Uterus (tissue), 4 donors: Measurements from ENCODE around the gene SFXN1. TPM values are rescaled to one million over a fixed set of nuclear protein-coding genes. Genes with fewer than 3 reads are reported as not detected.

ENCODE experiments used
- DNase-seq, 2 donors: peaks; one replicate each; pipeline ENCODE4 v3.0.0-alpha.2; 2019 to 2020
- H3K27ac ChIP-seq, 2 donors: fragments of 200-600 bp; sonication (generic); 1 replicate in 1 of 2; 2 replicates in 1 of 2; pipeline ENCODE4 v1.5.1; 2016 to 2018
- H3K27me3 ChIP-seq, 2 donors: fragments of 200-600 bp; sonication (generic); one replicate each; pipeline ENCODE4 v1.5.1; 2018 to 2019; ENCODE audit warnings: control low read depth in 1 of 2
- H3K36me3 ChIP-seq, 2 donors: fragments of 200-600 bp; sonication (generic); one replicate each; pipeline ENCODE4 v1.5.1; 2019; ENCODE audit warnings: control low read depth in 1 of 2
- H3K4me1 ChIP-seq, 2 donors: fragments of 200-600 bp; sonication (generic); one replicate each; pipeline ENCODE4 v1.5.1; 2018 to 2019; ENCODE audit warnings: control low read depth in 1 of 2
- H3K4me3 ChIP-seq, 2 donors: fragments of 200-600 bp; sonication (generic); 1 replicate in 1 of 2; 2 replicates in 1 of 2; pipeline ENCODE4 v1.5.1; 2018 to 2019; ENCODE audit warnings: mild to moderate bottlenecking in 1 of 2
- H3K9me3 ChIP-seq, 2 donors: fragments of 200-600 bp; sonication (generic); one replicate each; pipeline ENCODE4 v1.5.1; 2019; ENCODE audit warnings: control low read depth in 1 of 2
- CTCF ChIP-seq, 4 experiments: fragments of 200-600 bp in 2 of 4; fragments of 450-650 bp in 2 of 4; sonication (generic) in 2 of 4; IDR thresholded peaks; one replicate each; pipeline ENCODE4 v1.5.1; 2016 to 2019; ENCODE audit warnings: antibody characterized with exemption in 4 of 4, mild to moderate bottlenecking in 2 of 4, moderate library complexity in 1 of 4
- POLR2A ChIP-seq, 2 donors: fragments of 450-650 bp; IDR thresholded peaks; one replicate each; pipeline ENCODE4 v1.6.1; 2016; ENCODE audit warnings: antibody characterized with exemption in 2 of 2, mild to moderate bottlenecking in 1 of 2, moderate library complexity in 1 of 2
- intact Hi-C: fragments of 100-400 bp; cut with DNase I; formaldehyde crosslinking; loops from one replicate; pipeline ENCODE4 v1.15.1; 2023; ENCODE audit warnings: low total_unique reads
- total RNA-seq, 4 donors: library from RNA; depleted of rRNA in 3 of 4; stranded (reverse); fragments of >200 nt in 3 of 4; gene quantifications; one replicate each; pipeline versions ENCODE4 v1.1.0 to v1.2.4, GENCODE V29; 2014 to 2023
- donor health status: DM: yes; HTN: yes; CAD: no.

The SFXN1 gene
- total RNA-seq, 4 donors from 2014 or later, result 4.9 to 63.5 (median 42.3) TPM

- intact Hi-C loops, result no loop called here
- H3K9me3 ChIP-seq, result no peaks in the 10 kb centered on the region
- no peak for DNase-seq
- H3K36me3 ChIP-seq, result no peaks in the 10 kb centered on the region
- no peak overlapping the region for H3K4me3 ChIP-seq
- no peaks in the 10 kb centered on the region for H3K4me1 ChIP-seq
- H3K27ac ChIP-seq, result no peak overlapping the region
- no peaks in the 10 kb centered on the region for H3K27me3 ChIP-seq
- TF ChIP-seq CTCF (IDR thresholded peaks at IDR 0.05) (no peak), POLR2A (IDR thresholded peaks at IDR 0.05) (no peak)
Measured at GRCh38 chr5:175471196-175471595, 7.2 kb upstream of the SFXN1 start.

- no peak for DNase-seq
- Histone ChIP-seq H3K27ac (no peak overlapping the region), H3K4me1 (no peaks in the 10 kb centered on the region), H3K36me3 (no peaks in the 10 kb centered on the region), H3K9me3 (no peaks in the 10 kb centered on the region), H3K4me3 (no peak overlapping the region), H3K27me3 (no peaks in the 10 kb centered on the region)
- TF ChIP-seq POLR2A (IDR thresholded peaks at IDR 0.05) (no peak), CTCF (IDR thresholded peaks at IDR 0.05) (no peak)
- intact Hi-C loops, result no loop called here
Measured at GRCh38 chr5:175471628-175472027, 6.7 kb upstream of the SFXN1 start.

GRCh38 chr5:175472378-175472777 is 6.0 kb upstream of the SFXN1 start:
- Histone ChIP-seq H3K9me3 (no peaks in the 10 kb centered on the region), H3K36me3 (no peaks in the 10 kb centered on the region), H3K4me1 (no peaks in the 10 kb centered on the region), H3K27ac (no peak overlapping the region), H3K4me3 (no peak overlapping the region), H3K27me3 (no peaks in the 10 kb centered on the region)
- intact Hi-C loops, result no loop called here
- no peak for DNase-seq
- TF ChIP-seq CTCF (IDR thresholded peaks at IDR 0.05) (no peak), POLR2A (IDR thresholded peaks at IDR 0.05) (no peak)

- no peak for DNase-seq
- TF ChIP-seq CTCF (IDR thresholded peaks at IDR 0.05) (no peak), POLR2A (IDR thresholded peaks at IDR 0.05) (no peak)
- Histone ChIP-seq H3K27me3 (no peaks in the 10 kb centered on the region), H3K4me1 (no peaks in the 10 kb centered on the region), H3K27ac (no peak overlapping the region), H3K4me3 (no peak overlapping the region), H3K9me3 (no peaks in the 10 kb centered on the region), H3K36me3 (no peaks in the 10 kb centered on the region)
- intact Hi-C loops, result no loop called here
Measured at GRCh38 chr5:175475248-175475647, 3.1 kb upstream of the SFXN1 start.

GRCh38 chr5:175477440-175477839 is 920 bp upstream of the SFXN1 start:
- intact Hi-C loops, result no loop called here
- no peak overlapping the region for H3K4me3 ChIP-seq
- H3K9me3 ChIP-seq, result no peaks in the 10 kb centered on the region
- H3K4me1 ChIP-seq, result no peaks in the 10 kb centered on the region
- no peaks in the 10 kb centered on the region for H3K36me3 ChIP-seq
- no peak overlapping the region for H3K27ac ChIP-seq
- H3K27me3 ChIP-seq, result no peaks in the 10 kb centered on the region
- no peak for DNase-seq
- TF ChIP-seq POLR2A (IDR thresholded peaks at IDR 0.05), result no peak
- TF ChIP-seq CTCF (IDR thresholded peaks at IDR 0.05), result no peak
